Retinal pigment epithelial cell (primary cell): Measurements from ENCODE around the gene MED12L.
"Not testable (repeated sequence)": the region's sequence is repeated elsewhere in the genome, so short reads cannot be mapped to it uniquely, and the experiment has no call there.

Source experiments
- DNase-seq: peaks from one replicate; pipeline ENCODE4 v3.0.0-alpha.2; 2010; ENCODE audit warnings: low read depth
- H3K4me3 ChIP-seq: 2 replicates; pipeline ENCODE4 v1.5.1; 2011; ENCODE audit warnings: mild to moderate bottlenecking, low read length, control low read depth, moderate library complexity
- CTCF ChIP-seq: conservative IDR thresholded peaks from 2 replicates; pipeline ENCODE4 v1.5.1; 2011; ENCODE audit warnings: low read depth, low read length, control low read depth, inconsistent platforms

The MED12L gene

GRCh38 chr3:151236736-151237135 lies 151.3 kb downstream of the MED12L start:
- no peak for DNase-seq

DNA sequence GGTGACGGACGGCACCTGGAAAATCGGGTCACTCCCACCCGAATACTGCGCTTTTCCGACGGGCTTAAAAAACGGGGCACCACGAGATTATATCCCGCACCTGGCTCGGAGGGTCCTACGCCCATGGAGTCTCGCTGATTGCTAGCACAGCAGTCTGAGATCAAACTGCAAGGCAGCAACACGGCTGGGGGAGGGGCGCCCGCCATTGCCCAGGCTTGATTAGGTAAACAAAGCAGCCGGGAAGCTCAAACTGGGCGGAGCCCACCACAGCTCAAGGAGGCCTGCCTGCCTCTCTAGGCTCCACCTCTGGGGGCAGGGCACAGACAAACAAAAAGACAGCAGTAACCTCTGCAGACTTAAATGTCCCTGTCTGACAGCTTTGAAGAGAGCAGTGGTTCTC lies 156.5 kb downstream of the MED12L start:
- not testable (repeated sequence) for DNase-seq, H3K4me3 ChIP-seq

More at GRCh38 chr3:151236736-151237135, 151.3 kb downstream of the MED12L start:
- TF ChIP-seq CTCF: no peak
- H3K4me3 ChIP-seq: no peak overlapping the region

DNA sequence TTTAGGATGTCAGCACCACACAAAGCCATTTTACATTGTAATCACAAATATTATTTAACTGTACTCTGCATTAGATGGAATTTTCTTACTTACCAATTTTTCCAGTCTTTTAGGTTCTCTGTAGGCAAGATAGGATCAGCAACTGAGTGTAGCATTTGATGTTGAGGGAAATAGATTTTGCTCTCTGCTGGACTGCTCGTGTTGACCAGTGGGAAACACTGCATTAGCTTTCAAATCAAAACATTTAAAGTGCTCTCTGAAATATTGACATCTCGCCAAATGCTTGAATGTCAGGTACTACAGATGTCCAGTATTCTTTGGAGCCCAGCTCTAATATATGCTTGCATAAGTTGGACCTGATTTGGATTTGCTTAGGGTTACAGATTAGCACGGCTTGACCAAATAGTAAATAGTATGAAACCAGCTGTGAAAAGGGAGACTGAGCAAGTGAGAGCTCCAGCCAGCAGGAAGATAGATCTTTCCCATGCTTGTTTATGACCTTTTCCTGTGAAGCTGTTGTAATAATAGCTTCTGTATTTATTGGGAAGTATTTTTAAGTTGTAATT lies 163.4 kb downstream of the MED12L start:
- DNase-seq: no peak
- no peak for TF ChIP-seq CTCF
- H3K4me3 ChIP-seq: no peak overlapping the region

- DNase-seq: no peak
- no peak for TF ChIP-seq CTCF
- H3K4me3 ChIP-seq: no peak overlapping the region
Observed at GRCh38 chr3:151256749-151257148, 171.3 kb downstream of the MED12L start.

DNA sequence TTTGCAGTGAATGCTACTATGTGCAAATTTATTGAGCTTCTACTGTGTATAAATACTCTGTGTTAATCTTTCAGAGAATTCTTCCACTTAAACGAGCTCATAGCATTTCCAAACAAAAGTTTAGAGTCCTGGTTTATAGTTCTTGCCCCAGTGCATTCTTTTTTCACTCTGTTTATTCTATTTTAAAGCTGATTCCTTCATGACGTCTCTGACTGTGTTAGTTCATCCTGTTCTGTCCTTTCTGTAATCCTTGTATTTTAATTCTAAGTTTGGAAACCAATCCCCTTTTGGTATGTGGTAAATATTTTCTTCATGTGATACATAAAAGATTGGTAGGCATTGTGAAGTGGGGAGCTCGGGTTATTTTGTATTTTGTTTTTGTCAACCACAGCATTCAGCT lies 174.2 kb downstream of the MED12L start:
- no peak for TF ChIP-seq CTCF
- no peak for DNase-seq
- no peak overlapping the region for H3K4me3 ChIP-seq

GRCh38 chr3:151262871-151263525 lies 177.5 kb downstream of the MED12L start:
- DNase-seq: no peak

GRCh38 chr3:151264605-151265004 lies 179.1 kb downstream of the MED12L start:
- DNase-seq: no peak
- H3K4me3 ChIP-seq: no peak overlapping the region
- TF ChIP-seq CTCF: no peak

More at GRCh38 chr3:151262871-151263525, 177.5 kb downstream of the MED12L start:
- no peak for TF ChIP-seq CTCF
- H3K4me3 ChIP-seq: no peak overlapping the region
